Ovary (tissue), 3 donors: Measurements from ENCODE around the gene RABGAP1L.

Source experiments
- CTCF ChIP-seq, 3 donors: fragments of 450-650 bp in 2 of 3; fragments of 200-600 bp in 1 of 3; IDR thresholded peaks; one replicate each; pipeline versions ENCODE4 v1.5.1 to v1.8.0; 2016 to 2022; ENCODE audit warnings: antibody characterized with exemption in 3 of 3, mild to moderate bottlenecking in 1 of 3
- EP300 ChIP-seq: sonication (generic); formaldehyde crosslinking; IDR thresholded peaks from one replicate; pipeline ENCODE4 v1.6.1; 2017; ENCODE audit warnings: antibody characterized with exemption
- POLR2A ChIP-seq: fragments of 450-650 bp; IDR thresholded peaks from one replicate; pipeline ENCODE4 v1.6.1; 2017; ENCODE audit warnings: antibody characterized with exemption, mild to moderate bottlenecking, moderate library complexity
- donor health status: DM: no; HTN: no; CAD: no.

- TF ChIP-seq CTCF (IDR thresholded peaks at IDR 0.05) (no peak), EP300 (no peak), POLR2A (no peak)
Observed at GRCh38 chr1:174989536-174990220, 830.4 kb downstream of the RABGAP1L start.
